COLO829 (cell line): Measurements from ENCODE around the gene SLC22A7.

Source experiments
- DNase-seq: peaks from one replicate; pipeline ENCODE4 v3.0.0; 2012; ENCODE audit warnings: low spot score

The SLC22A7 gene

GRCh38 chr6:43297644-43298564, at the start of gene SLC22A7:
TSS of gene SLC22A7 (plus strand) at chr6:43298260. CDS start at chr6:43298359, 99 bp downstream.
- no peak for DNase-seq

GRCh38 chr6:43248791-43249190, 49.3 kb upstream of the SLC22A7 start:
- DNase-seq = no peak

GRCh38 chr6:43250992-43251373, 47.1 kb upstream of the SLC22A7 start:
- no peak for DNase-seq

GRCh38 chr6:43253401-43253800, 44.7 kb upstream of the SLC22A7 start:
- no peak for DNase-seq

- no peak for DNase-seq
Measured at GRCh38 chr6:43254138-43254817, 43.8 kb upstream of the SLC22A7 start.

GRCh38 chr6:43254846-43255245, 43.2 kb upstream of the SLC22A7 start:
- DNase-seq = no peak

GRCh38 chr6:43255408-43256054, 42.5 kb upstream of the SLC22A7 start:
- no peak for DNase-seq

GRCh38 chr6:43256670-43257366, 41.2 kb upstream of the SLC22A7 start:
- DNase-seq = no peak

- no peak for DNase-seq
Measured at GRCh38 chr6:43257367-43258145, 40.5 kb upstream of the SLC22A7 start.

GRCh38 chr6:43258180-43258579, 39.9 kb upstream of the SLC22A7 start:
- no peak for DNase-seq

- no peak for DNase-seq
Measured at GRCh38 chr6:43258807-43259686, 39.0 kb upstream of the SLC22A7 start.

GRCh38 chr6:43260791-43261190, 37.3 kb upstream of the SLC22A7 start:
- DNase-seq = no peak

GRCh38 chr6:43261198-43261597, 36.9 kb upstream of the SLC22A7 start:
- no peak for DNase-seq

GRCh38 chr6:43262000-43262779, 35.9 kb upstream of the SLC22A7 start:
- no peak for DNase-seq

- DNase-seq = no peak
Measured at GRCh38 chr6:43262780-43263313, 35.2 kb upstream of the SLC22A7 start.

GRCh38 chr6:43263314-43264178, 34.5 kb upstream of the SLC22A7 start:
- peak; percentile 88 for DNase-seq

- DNase-seq = no peak
Measured at GRCh38 chr6:43264599-43265145, 33.4 kb upstream of the SLC22A7 start.

GRCh38 chr6:43265564-43265963, 32.5 kb upstream of the SLC22A7 start:
- DNase-seq = no peak
